ENCODE data around the gene CENPT.
"Not testable (repeated sequence)": the region's sequence is repeated elsewhere in the genome, so short reads cannot be mapped to it uniquely, and the experiment has no call there.

CENPT gene

GRCh38 chr16:67845291-67846062 lies 2.0 kb downstream of the CENPT start:
- no peak for DNase-seq

- no peak for DNase-seq
These were observed 3.0 kb downstream of the CENPT start for GRCh38 chr16:67844497-67844896.

GRCh38 chr16:67843343-67843765 lies 4.1 kb downstream of the CENPT start:
- DNase-seq = no peak

GRCh38 chr16:67842509-67843342 lies 4.8 kb downstream of the CENPT start:
- peak; percentile 77 for DNase-seq

- DNase-seq = peak; percentile 98
These were observed 5.5 kb downstream of the CENPT start, which contains the start of gene THAP11 for GRCh38 chr16:67841816-67842508. Gene THAP11 (plus strand): TSS chr16:67842320. CDS start chr16:67842555, 235 bp downstream.

- DNase-seq = no peak
These were observed 6.2 kb downstream of the CENPT start for GRCh38 chr16:67841198-67841815.

- DNase-seq = no peak
These were observed 9.7 kb downstream of the CENPT start for GRCh38 chr16:67837811-67838210.

GRCh38 chr16:67837190-67837589 lies 10.3 kb downstream of the CENPT start:
- not testable (repeated sequence) for DNase-seq

- no peak for DNase-seq
These were observed 13.3 kb downstream of the CENPT start for GRCh38 chr16:67834242-67834614.

- DNase-seq = peak; percentile 99
These were observed 13.9 kb downstream of the CENPT start for GRCh38 chr16:67833415-67834241.

GRCh38 chr16:67833030-67833414 lies 14.5 kb downstream of the CENPT start:
- DNase-seq = peak; percentile 64

- peak; percentile 5 for DNase-seq
These were observed 18.8 kb downstream of the CENPT start for GRCh38 chr16:67828651-67829050.

- DNase-seq = no peak
These were observed 21.6 kb downstream of the CENPT start for GRCh38 chr16:67825906-67826305.

- DNase-seq = no peak
These were observed 22.4 kb downstream of the CENPT start for GRCh38 chr16:67825119-67825518.

GRCh38 chr16:67822511-67822910 lies 25.0 kb downstream of the CENPT start:
- no peak for DNase-seq

GRCh38 chr16:67820608-67821259 lies 26.8 kb downstream of the CENPT start:
- DNase-seq = no peak

GRCh38 chr16:67814567-67814966 lies 32.9 kb downstream of the CENPT start:
- DNase-seq = no peak

GRCh38 chr16:67811899-67812298 lies 35.6 kb downstream of the CENPT start:
- no peak for DNase-seq

GRCh38 chr16:67807148-67807682 lies 40.3 kb downstream of the CENPT start:
- no peak for DNase-seq

GRCh38 chr16:67806428-67807147 lies 40.9 kb downstream of the CENPT start, which contains the start of the genes RANBP10 and TSNAXIP1:
Gene RANBP10 (minus strand): TSS chr16:67806560. CDS start chr16:67806536, 24 bp downstream.
Gene TSNAXIP1 (plus strand): TSS chr16:67806889. CDS start chr16:67807150, 261 bp downstream.
- peak; percentile 94 for DNase-seq
